GM23338 (cell line): Measurements from ENCODE around the gene FAM193B. TPM values are rescaled to one million over a fixed set of nuclear protein-coding genes. Genes with fewer than 3 reads are reported as not detected.

Experiments used
- ATAC-seq: fragments of 200-7000 bp; cut with Tn5 transposase; 3 replicates; pipeline ENCODE4 v1.9.1; 2020
- DNase-seq: peaks from one replicate; pipeline ENCODE4 v3.0.0-alpha.2; 2015; ENCODE audit warnings: low spot score
- H2AFZ ChIP-seq: fragments of 200-600 bp; sonication (generic); 2 replicates; pipeline ENCODE4 v1.8.0; 2016; ENCODE audit warnings: antibody characterized with exemption, mild to moderate bottlenecking, moderate library complexity
- H3F3A ChIP-seq: fragments of 200-600 bp; sonication (generic); replicated peaks from 2 replicates; pipeline ENCODE4 v1.8.0; 2017; ENCODE audit warnings: antibody characterized with exemption, mixed run types, low read depth
- H3K27ac ChIP-seq: fragments of 200-600 bp; sonication (generic); 2 replicates; pipeline ENCODE4 v1.6.1; 2016; ENCODE audit warnings: low read depth
- H3K27me3 ChIP-seq: fragments of 200-600 bp; sonication (generic); 2 replicates; pipeline ENCODE4 v1.8.0; 2016; ENCODE audit warnings: mild to moderate bottlenecking, mixed run types, moderate library complexity; ENCODE audit not compliant: insufficient read depth
- H3K36me3 ChIP-seq: fragments of 200-600 bp; sonication (generic); 2 replicates; pipeline ENCODE4 v1.8.0; 2016; ENCODE audit warnings: mild to moderate bottlenecking; ENCODE audit not compliant: insufficient read depth
- H3K4me1 ChIP-seq: fragments of 200-600 bp; sonication (generic); 2 replicates; pipeline ENCODE4 v1.8.0; 2016; ENCODE audit warnings: mild to moderate bottlenecking, moderate library complexity; ENCODE audit not compliant: insufficient read depth
- H3K4me2 ChIP-seq: fragments of 200-600 bp; sonication (generic); 2 replicates; pipeline ENCODE4 v1.7.1; 2017; ENCODE audit warnings: mixed run types
- H3K4me3 ChIP-seq: fragments of 200-600 bp; sonication (generic); 2 replicates; pipeline ENCODE4 v1.6.1; 2016; ENCODE audit warnings: mixed run types
- H3K79me2 ChIP-seq: fragments of 200-600 bp; sonication (generic); replicated peaks from 2 replicates; pipeline ENCODE4 v1.8.0; 2017; ENCODE audit warnings: mild to moderate bottlenecking; ENCODE audit not compliant: insufficient read depth
- H3K9me2 ChIP-seq: fragments of 200-600 bp; sonication (generic); 2 replicates; pipeline ENCODE4 v1.8.0; 2017; ENCODE audit not compliant: insufficient read depth
- H4K20me1 ChIP-seq: fragments of 200-600 bp; sonication (generic); replicated peaks from 2 replicates; pipeline ENCODE4 v1.8.0; 2017; ENCODE audit warnings: mild to moderate bottlenecking; ENCODE audit not compliant: insufficient read depth
- H3K27ac Mint-ChIP-seq: 2 replicates; pipeline ENCODE4 v1.8.0; 2020; ENCODE audit warnings: inconsistent platforms, mild to moderate bottlenecking, moderate library complexity, mixed read lengths
- H3K27me3 Mint-ChIP-seq: 3 replicates; pipeline ENCODE4 v1.8.0; 2022; ENCODE audit warnings: low read depth, mild to moderate bottlenecking, moderate library complexity, mixed read lengths, inconsistent platforms; ENCODE audit not compliant: insufficient read depth, poor library complexity
- H3K36me3 Mint-ChIP-seq: 3 replicates; pipeline ENCODE4 v1.8.0; 2021; ENCODE audit warnings: low read depth, mild to moderate bottlenecking, inconsistent platforms, moderate library complexity, mixed read lengths
- H3K4me1 Mint-ChIP-seq: 3 replicates; pipeline ENCODE4 v1.8.0; 2020; ENCODE audit warnings: mild to moderate bottlenecking, inconsistent platforms, mixed read lengths
- H3K4me3 Mint-ChIP-seq: 3 replicates; pipeline ENCODE4 v1.8.0; 2021; ENCODE audit warnings: moderate library complexity, mild to moderate bottlenecking, inconsistent platforms, mixed read lengths
- H3K9me3 Mint-ChIP-seq: 3 replicates; pipeline ENCODE4 v1.8.0; 2020; ENCODE audit warnings: moderate library complexity, mild to moderate bottlenecking, inconsistent platforms, mixed read lengths
- CREB1 ChIP-seq: fragments of 250-450 bp; sonication (Bioruptor Pico); IDR thresholded peaks from 2 replicates; pipeline ENCODE4 v1.5.0; 2020; ENCODE audit warnings: low read depth, mild to moderate bottlenecking, moderate library complexity
- CTCF ChIP-seq, 2 experiments: fragments of 200-600 bp in 1 of 2; sonication (generic) in 1 of 2; conservative IDR thresholded peaks; 2 replicates each; pipeline versions ENCODE4 v1.5.1 to v1.6.1; 2016 to 2017; ENCODE audit warnings: antibody characterized with exemption in 2 of 2, low read depth in 2 of 2, mild to moderate bottlenecking in 2 of 2, moderate library complexity in 1 of 2
- EZH2 ChIP-seq: fragments of 200-600 bp; sonication (generic); IDR thresholded peaks from one replicate; pipeline ENCODE4 v1.8.0; 2017; ENCODE audit warnings: antibody characterized with exemption, mild to moderate bottlenecking, low read depth; ENCODE audit not compliant: unreplicated experiment
- EZH2phosphoT487 ChIP-seq: fragments of 200-600 bp; sonication (generic); IDR thresholded peaks from one replicate; pipeline ENCODE4 v1.8.1; 2018; ENCODE audit warnings: antibody characterized with exemption; ENCODE audit not compliant: unreplicated experiment
- JUNB ChIP-seq: IDR thresholded peaks from one replicate; pipeline ENCODE4 v1.6.1; 2016; ENCODE audit warnings: antibody characterized with exemption; ENCODE audit not compliant: unreplicated experiment
- NANOG ChIP-seq: IDR thresholded peaks from 2 replicates; pipeline ENCODE4 v1.6.1; 2016; ENCODE audit warnings: antibody characterized with exemption, borderline replicate concordance
- POLR2AphosphoS5 ChIP-seq: IDR thresholded peaks from 2 replicates; pipeline ENCODE4 v1.6.1; 2016; ENCODE audit warnings: antibody characterized with exemption, low read depth
- REST ChIP-seq: IDR thresholded peaks from one replicate; pipeline ENCODE4 v1.6.1; 2018; ENCODE audit warnings: antibody characterized with exemption; ENCODE audit not compliant: unreplicated experiment
- STAT1 ChIP-seq: IDR thresholded peaks from one replicate; pipeline ENCODE4 v1.6.1; 2016; ENCODE audit warnings: antibody characterized with exemption; ENCODE audit not compliant: unreplicated experiment
- ZNF114 ChIP-seq: fragments of 250-450 bp; sonication (Bioruptor Pico); IDR thresholded peaks from 2 replicates; pipeline ENCODE4 v1.5.0; 2020; ENCODE audit warnings: mild to moderate bottlenecking, moderate library complexity
- ZNF331 ChIP-seq: fragments of 250-450 bp; sonication (Bioruptor Pico); IDR thresholded peaks from 2 replicates; pipeline ENCODE4 v1.5.0; 2020; ENCODE audit warnings: low read depth, mild to moderate bottlenecking, moderate library complexity
- ZNF462 ChIP-seq: fragments of 250-450 bp; sonication (Bioruptor Pico); IDR thresholded peaks from 2 replicates; pipeline ENCODE4 v1.5.0; 2020; ENCODE audit warnings: mild to moderate bottlenecking, moderate library complexity
- polyA plus RNA-seq: library from polyadenylated mRNA; unstranded; fragments of >200 nt; fragmentation: Nextera tagmentation; extraction: Ambion mirVana; gene quantifications from 2 replicates; pipeline ENCODE4 v1.2.1, GENCODE V29; 2016
- total RNA-seq: library from RNA; depleted of rRNA; stranded (reverse); fragments of >200 nt; shearing (Covaris generic); gene quantifications from 2 replicates; pipeline ENCODE4 v1.2.3, GENCODE V29; 2014
- TF ChIP-seq, protein P1 (sequence below): IDR thresholded peaks from 2 replicates; pipeline ENCODE4 v1.6.1; 2016; ENCODE audit warnings: antibody characterized with exemption

FAM193B gene
- total and polyA plus RNA-seq, 2 experiments from 2014 or later, result 44.4 to 58.6 TPM

GRCh38 chr5:177590406-177590805, 36.0 kb upstream of the FAM193B start:
- peaks cover 11% of the 10 kb centered on the region; the same call in 1 of the 2 replicates for H3K79me2 ChIP-seq
- peaks cover 13% of the 10 kb centered on the region for H3K36me3 ChIP-seq
- no peak overlapping the region for H2AFZ ChIP-seq
- 0 out of 2 replicates have a peak, but pooled peaks cover 4% of the 10 kb centered on the region for H3K4me1 ChIP-seq
- no peak overlapping the region for H3K27ac ChIP-seq
- Mint-ChIP-seq H3K36me3 (peaks cover 31% of the 10 kb centered on the region), H3K4me3 (no peak overlapping the region), H3K9me3 (no peaks in the 10 kb centered on the region), H3K27ac (no peak overlapping the region), H3K27me3 (peaks cover 5% of the 10 kb centered on the region), H3K4me1 (peaks cover 5% of the 10 kb centered on the region)
- ATAC-seq (no peak), DNase-seq (no peak)
- 0 out of 2 replicates have a peak, but pooled peaks cover 9% of the 10 kb centered on the region for H3K27me3 ChIP-seq
- H3K4me2 ChIP-seq, result no peak overlapping the region
- H3K9me2 ChIP-seq, result no peaks in the 10 kb centered on the region
- no peak for TF ChIP-seq CREB1
- no peak for TF ChIP-seq ZNF114 (CRISPR knock-in tag)
- no peak for TF ChIP-seq REST
- TF ChIP-seq JUNB, result no peak
- TF ChIP-seq ZNF331 (CRISPR knock-in tag), result no peak
- TF ChIP-seq NANOG, result no peak
- TF ChIP-seq EZH2, result no peak
- TF ChIP-seq POLR2AphosphoS5, result no peak
- TF ChIP-seq ZNF462 (CRISPR knock-in tag), result no peak
- TF ChIP-seq, protein P1, sequence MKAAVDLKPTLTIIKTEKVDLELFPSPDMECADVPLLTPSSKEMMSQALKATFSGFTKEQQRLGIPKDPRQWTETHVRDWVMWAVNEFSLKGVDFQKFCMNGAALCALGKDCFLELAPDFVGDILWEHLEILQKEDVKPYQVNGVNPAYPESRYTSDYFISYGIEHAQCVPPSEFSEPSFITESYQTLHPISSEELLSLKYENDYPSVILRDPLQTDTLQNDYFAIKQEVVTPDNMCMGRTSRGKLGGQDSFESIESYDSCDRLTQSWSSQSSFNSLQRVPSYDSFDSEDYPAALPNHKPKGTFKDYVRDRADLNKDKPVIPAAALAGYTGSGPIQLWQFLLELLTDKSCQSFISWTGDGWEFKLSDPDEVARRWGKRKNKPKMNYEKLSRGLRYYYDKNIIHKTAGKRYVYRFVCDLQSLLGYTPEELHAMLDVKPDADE, result no peak
- no peak for TF ChIP-seq STAT1
- no peak for TF ChIP-seq EZH2phosphoT487
- no peak for TF ChIP-seq CTCF (conservative IDR thresholded peaks at IDR 0.05; ENCODE audit: low read depth in 2 of 2)
- 0 out of 2 replicates have a peak, but pooled peaks cover 6% of the 10 kb centered on the region for H3F3A ChIP-seq
- H3K4me3 ChIP-seq, result no peak overlapping the region
- no peaks in the 10 kb centered on the region; the same call in 1 of the 2 replicates for H4K20me1 ChIP-seq
